Mucosa of rectum (tissue), 2 donors: ENCODE results near the gene ZNF274.

Experiments used
- H3K27ac ChIP-seq, 2 donors: one replicate each; pipeline ENCODE4 v1.7.0; 2013; ENCODE audit warnings: inconsistent platforms in 2 of 2, low read depth in 2 of 2, low read length in 2 of 2
- H3K27me3 ChIP-seq, 2 donors: one replicate each; pipeline ENCODE4 v1.7.0; 2013; ENCODE audit warnings: low read length in 2 of 2; ENCODE audit not compliant: control insufficient read depth in 2 of 2, insufficient read depth in 2 of 2
- H3K36me3 ChIP-seq, 2 donors: one replicate each; pipeline ENCODE4 v1.7.0; 2013; ENCODE audit warnings: low read length in 2 of 2; ENCODE audit not compliant: control insufficient read depth in 2 of 2, insufficient read depth in 2 of 2
- H3K4me1 ChIP-seq, 2 donors: one replicate each; pipeline ENCODE4 v1.7.0; 2013; ENCODE audit warnings: low read length in 2 of 2, mild to moderate bottlenecking in 1 of 2; ENCODE audit not compliant: control insufficient read depth in 2 of 2, insufficient read depth in 2 of 2
- H3K4me3 ChIP-seq, 2 donors: one replicate each; pipeline ENCODE4 v1.7.0; 2013; ENCODE audit warnings: low read length in 2 of 2
- H3K9ac ChIP-seq, 2 donors: one replicate each; pipeline ENCODE4 v1.7.0; 2013; ENCODE audit warnings: low read length in 2 of 2, low read depth in 1 of 2, mild to moderate bottlenecking in 1 of 2
- H3K9me3 ChIP-seq, 2 donors: one replicate each; pipeline ENCODE4 v1.7.0; 2013; ENCODE audit warnings: low read length in 2 of 2; ENCODE audit not compliant: control insufficient read depth in 2 of 2
- donor health status: healthy.
- donor health status: Normal muscosa, but diverticular disease.

ZNF274 gene

DNA sequence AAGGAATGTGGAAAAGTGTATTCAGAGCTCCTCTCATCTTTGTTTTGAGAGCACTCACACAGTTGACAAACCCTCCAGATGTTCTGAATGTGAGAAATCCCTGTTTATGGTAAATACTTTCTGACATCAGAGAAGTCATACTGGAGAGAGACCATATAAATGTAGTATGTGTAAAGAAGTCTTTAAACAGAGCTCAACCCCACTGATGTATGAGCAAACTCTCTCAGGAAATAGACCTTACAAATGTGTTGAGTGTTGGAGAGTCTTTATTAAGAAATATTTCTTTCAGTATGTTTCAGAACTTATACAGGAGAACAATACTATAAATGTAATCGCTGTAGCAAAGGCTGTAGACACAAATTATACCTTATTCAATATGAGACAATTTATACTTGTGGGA, 16.6 kb upstream of the ZNF274 start:
- Histone ChIP-seq H3K36me3 (no peaks in the 10 kb centered on the region), H3K9me3 (peaks cover 40 to 45% of the 10 kb centered on the region in 2 donors), H3K4me3 (no peak overlapping the region), H3K4me1 (no peaks in the 10 kb centered on the region), H3K9ac (no peak overlapping the region), H3K27ac (no peak overlapping the region), H3K27me3 (no peaks in the 10 kb centered on the region)

DNA sequence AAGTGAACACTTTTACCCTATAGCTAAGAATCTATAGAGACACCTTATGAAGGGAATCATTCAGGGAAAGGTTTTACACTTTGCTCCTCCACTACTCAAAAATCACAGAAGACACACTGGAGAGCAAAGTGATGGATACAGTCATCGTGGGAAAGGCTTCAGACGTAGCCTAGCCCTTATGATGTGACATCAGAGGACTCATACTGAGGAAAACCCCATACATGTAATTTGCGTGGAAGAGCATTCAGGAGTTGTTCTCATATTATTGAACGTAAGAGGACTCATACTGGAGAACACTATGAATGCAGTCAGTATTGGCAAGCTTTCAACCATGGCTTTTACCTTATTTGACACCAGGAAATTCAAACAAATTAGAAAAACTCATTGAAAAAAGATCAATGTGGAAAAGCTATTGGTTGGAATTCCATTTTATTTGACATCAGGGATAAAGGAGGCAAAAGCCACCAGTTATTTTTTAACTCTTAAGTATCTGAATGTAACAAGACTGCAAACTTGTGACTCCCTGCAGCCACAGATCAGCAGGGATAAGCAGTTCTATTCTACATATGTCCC, 16.1 kb upstream of the ZNF274 start:
- H3K9ac ChIP-seq: no peak overlapping the region
- H3K27me3 ChIP-seq: no peaks in the 10 kb centered on the region
- no peaks in the 10 kb centered on the region for H3K36me3 ChIP-seq
- no peak overlapping the region for H3K27ac ChIP-seq
- H3K9me3 ChIP-seq: peaks cover 40 to 42% of the 10 kb centered on the region in 2 donors
- H3K4me3 ChIP-seq: no peak overlapping the region
- no peaks in the 10 kb centered on the region for H3K4me1 ChIP-seq

GRCh38 chr19:58170860-58171259, 12.0 kb upstream of the ZNF274 start:
- Histone ChIP-seq H3K27me3 (no peaks in the 10 kb centered on the region), H3K9me3 (peaks cover 29 to 42% of the 10 kb centered on the region in 2 donors), H3K4me3 (no peak overlapping the region), H3K36me3 (no peaks in the 10 kb centered on the region), H3K27ac (no peak overlapping the region), H3K4me1 (no peaks in the 10 kb centered on the region), H3K9ac (no peak overlapping the region)

DNA sequence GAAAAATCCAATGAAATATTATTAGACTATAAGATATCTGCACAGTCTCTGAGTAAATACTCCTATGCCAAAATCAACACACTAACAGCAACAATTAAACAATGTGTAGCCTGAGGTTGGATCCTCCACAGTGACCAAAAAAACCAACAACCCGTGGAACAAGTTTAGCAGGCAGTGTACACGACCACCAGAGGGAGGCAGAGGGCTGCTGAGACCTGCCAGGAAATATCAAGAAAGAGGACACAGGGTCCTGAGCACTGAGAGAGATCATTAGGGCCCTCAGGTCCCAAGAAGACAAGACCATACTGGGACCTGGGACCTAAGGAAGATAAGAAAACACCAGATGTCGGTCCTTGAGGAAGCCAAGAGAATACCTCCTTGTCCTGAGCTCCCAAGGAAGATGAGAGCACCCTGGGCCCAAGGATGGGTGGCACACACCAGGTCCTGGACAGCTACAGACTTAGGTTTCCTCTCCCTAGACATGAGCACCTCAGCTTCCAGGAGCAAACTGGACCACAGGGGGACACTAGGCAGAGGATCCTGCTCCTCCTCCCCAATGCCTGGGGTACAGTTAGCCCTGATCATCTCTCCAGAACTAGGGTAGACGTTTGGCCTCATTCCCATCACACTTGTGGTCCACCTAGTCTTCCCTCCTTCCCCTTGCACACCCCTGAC, 822 bp upstream of the ZNF274 start:
- H3K9ac ChIP-seq: no peak overlapping the region
- no peaks in the 10 kb centered on the region for H3K27me3 ChIP-seq
- H3K27ac ChIP-seq: peak overlapping the region; percentile 77 to 100
- peaks cover 16 to 18% of the 10 kb centered on the region in 2 donors for H3K36me3 ChIP-seq
- peaks cover 43 to 56% of the 10 kb centered on the region in 2 donors for H3K9me3 ChIP-seq
- peaks cover 0 to 10% of the 10 kb centered on the region in 2 donors for H3K4me1 ChIP-seq
- peak overlapping the region; percentile 68 to 94 for H3K4me3 ChIP-seq

- Histone ChIP-seq H3K9me3 (peaks cover 42 to 55% of the 10 kb centered on the region in 2 donors), H3K4me1 (peaks cover 0 to 10% of the 10 kb centered on the region in 2 donors), H3K36me3 (peaks cover 21 to 24% of the 10 kb centered on the region in 2 donors), H3K9ac (no peak overlapping the region), H3K27ac (peak overlapping the region; percentile 99 to 100), H3K4me3 (peak overlapping the region; percentile 94), H3K27me3 (no peaks in the 10 kb centered on the region)
These were observed 278 bp upstream of the ZNF274 start for GRCh38 chr19:58182577-58182988.

DNA sequence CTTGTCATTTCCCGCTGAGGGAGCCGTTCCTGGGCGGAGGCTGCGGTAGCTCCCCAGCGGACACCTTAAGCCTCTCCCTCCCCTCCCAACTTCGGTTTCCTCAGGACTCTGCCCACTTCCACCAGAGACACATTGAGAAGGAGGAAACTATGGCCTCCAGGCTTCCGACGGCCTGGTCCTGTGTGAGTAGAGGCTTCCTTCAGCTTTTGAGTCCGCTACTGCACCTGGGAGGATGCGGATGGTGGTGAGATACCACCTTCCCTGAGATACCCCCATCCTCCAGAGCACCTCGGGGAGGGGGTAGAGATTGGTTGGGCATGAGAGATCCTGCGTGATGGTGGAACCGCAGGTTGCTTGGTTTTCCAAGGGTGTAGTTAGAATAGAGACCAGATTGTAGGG, 955 bp downstream of the ZNF274 start:
- H3K27me3 ChIP-seq: no peaks in the 10 kb centered on the region
- H3K27ac ChIP-seq: peak overlapping the region; percentile 99 to 100
- peak overlapping the region; percentile 94 for H3K4me3 ChIP-seq
- peaks cover 19 to 25% of the 10 kb centered on the region in 2 donors for H3K36me3 ChIP-seq
- H3K4me1 ChIP-seq: peaks cover 0 to 10% of the 10 kb centered on the region in 2 donors
- peaks cover 30 to 47% of the 10 kb centered on the region in 2 donors for H3K9me3 ChIP-seq
- H3K9ac ChIP-seq: peak overlapping the region; percentile 77 to 94

- Histone ChIP-seq H3K36me3 (peaks cover 59 to 72% of the 10 kb centered on the region in 2 donors), H3K9ac (no peak overlapping the region), H3K27me3 (no peaks in the 10 kb centered on the region), H3K27ac (no peak overlapping the region), H3K4me3 (peak overlapping the region in 1 of 2 donors; percentile 37), H3K4me1 (no peaks in the 10 kb centered on the region), H3K9me3 (peaks cover 77 to 79% of the 10 kb centered on the region in 2 donors)
These were observed 14.2 kb downstream of the ZNF274 start for GRCh38 chr19:58196901-58197616.

DNA sequence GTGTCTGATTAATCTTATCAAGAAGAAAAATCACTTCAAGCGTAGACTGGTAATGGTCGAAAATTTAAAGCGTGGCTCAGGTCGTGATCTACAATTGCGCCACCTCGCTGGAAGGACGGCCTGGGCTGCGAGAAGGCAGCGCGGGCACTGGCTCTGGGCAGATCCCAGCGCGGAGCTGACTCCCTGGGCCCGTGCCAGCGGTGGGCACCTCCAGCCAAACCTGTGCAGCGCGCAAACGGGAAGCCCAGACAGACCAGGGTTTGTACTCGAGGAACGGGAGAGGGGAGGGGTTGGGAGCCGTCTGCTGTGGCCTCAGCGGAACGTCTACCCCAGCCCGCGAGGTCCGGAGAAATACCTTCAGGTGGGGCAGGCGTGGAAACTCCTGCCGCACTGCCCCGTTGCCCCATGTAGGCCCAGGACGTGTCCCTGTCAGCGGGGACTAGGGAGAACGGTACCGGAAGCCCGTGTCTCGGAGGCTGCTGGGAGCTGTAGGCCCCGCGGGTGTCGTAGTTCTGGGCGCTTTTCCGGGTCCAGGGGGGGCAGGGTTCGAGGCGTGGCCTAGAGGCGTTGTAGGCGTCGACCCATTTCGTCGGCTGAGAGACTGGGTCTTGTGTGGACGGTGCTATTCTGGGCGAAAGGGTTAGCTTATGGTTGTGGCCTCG, 21.1 kb downstream of the ZNF274 start:
- Histone ChIP-seq H3K9ac (no peak overlapping the region), H3K4me1 (no peaks in the 10 kb centered on the region), H3K27ac (no peak overlapping the region), H3K27me3 (no peaks in the 10 kb centered on the region), H3K4me3 (peak overlapping the region in 1 of 2 donors; percentile 7), H3K36me3 (peaks cover 62 to 65% of the 10 kb centered on the region in 2 donors), H3K9me3 (peaks cover 84 to 85% of the 10 kb centered on the region in 2 donors)

DNA sequence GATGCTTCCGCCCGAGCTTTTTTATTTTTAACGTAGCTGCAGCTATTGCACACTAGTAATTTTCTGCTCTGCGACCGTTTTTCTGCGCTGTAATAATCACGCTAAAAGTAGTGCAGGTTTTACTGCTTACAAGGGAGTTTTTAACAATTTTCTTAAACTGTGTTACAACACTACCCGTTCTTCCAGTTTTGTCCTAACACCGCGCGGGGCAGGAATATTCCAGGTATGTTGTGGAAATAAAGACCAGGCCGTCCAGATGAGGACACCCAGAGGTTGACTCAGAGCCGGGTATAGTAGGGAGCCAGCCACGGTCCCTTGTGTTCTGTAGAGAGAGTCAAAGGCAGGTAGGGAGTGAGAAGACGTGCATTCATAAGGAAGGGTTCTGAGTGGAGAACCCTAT, 21.7 kb downstream of the ZNF274 start:
- Histone ChIP-seq H3K4me1 (no peaks in the 10 kb centered on the region), H3K27me3 (no peaks in the 10 kb centered on the region), H3K9me3 (peaks cover 84 to 88% of the 10 kb centered on the region in 2 donors), H3K4me3 (peak overlapping the region in 1 of 2 donors; percentile 31), H3K9ac (no peak overlapping the region), H3K27ac (no peak overlapping the region), H3K36me3 (peaks cover 65 to 71% of the 10 kb centered on the region in 2 donors)
